GM13977 (cell line): Measurements from ENCODE around the gene SP2.

ENCODE experiments used
- DNase-seq: peaks from one replicate; pipeline ENCODE4 v3.0.0; 2012; ENCODE audit warnings: low spot score
- CTCF ChIP-seq: IDR thresholded peaks from 2 replicates; pipeline ENCODE4 v1.5.1; 2012; ENCODE audit warnings: mild to moderate bottlenecking, control low read depth; ENCODE audit not compliant: insufficient read depth; ENCODE audit errors: extremely low read depth, missing control alignments
- in situ Hi-C: fragments of 300-500 bp; cut with MboI; formaldehyde crosslinking; loops from one replicate; pipeline ENCODE4 v1.12.0; 2022; ENCODE audit warnings: low sequenced_read_pairs, low pct_unique_long_range_greater_than_20kb, mixed read lengths, inconsistent platforms; ENCODE audit not compliant: unreplicated experiment

The SP2 gene

GRCh38 chr17:47889734-47890529, 6.1 kb upstream of the SP2 start:
- DNase-seq = peak; percentile 78
- in situ Hi-C loops = loop anchor here (5.0 kb wide), 1 partner anchor 48 kb away; the partner anchor contains the start of gene SCRN2
- TF ChIP-seq CTCF = peak; percentile 92

GRCh38 chr17:47891545-47892088, 4.4 kb upstream of the SP2 start:
- TF ChIP-seq CTCF = no peak
- no peak for DNase-seq
- in situ Hi-C loops = loop anchor here (5.0 kb wide), 1 partner anchor 49 kb away; the partner anchor contains the start of gene SCRN2

GRCh38 chr17:47894498-47895346, 1.3 kb upstream of the SP2 start:
- no peak for DNase-seq
- in situ Hi-C loops = loop anchor here (5.0 kb wide), 1 partner anchor 52 kb away; the partner anchor contains the start of gene SCRN2

GRCh38 chr17:47895347-47895855, 635 bp upstream of the SP2 start:
- in situ Hi-C loops = no loop called here
- no peak for DNase-seq

More at GRCh38 chr17:47894498-47895346, 1.3 kb upstream of the SP2 start:
- TF ChIP-seq CTCF = no peak

GRCh38 chr17:47896672-47897490, 845 bp downstream of the SP2 start:
- no peak for DNase-seq
- in situ Hi-C loops = no loop called here
- TF ChIP-seq CTCF = no peak

More at GRCh38 chr17:47895347-47895855, 635 bp upstream of the SP2 start:
- TF ChIP-seq CTCF = no peak
